ENCODE data around the gene DDX20. TPM values are rescaled to one million over a fixed set of nuclear protein-coding genes. Genes with fewer than 3 reads are reported as not detected.
A peak's percentile ranks its signal among the peaks of the same experiment; 100 is the strongest.

The DDX20 gene
- total RNA-seq, 1 donor from 2014 or later, result 5.9 TPM

DNA sequence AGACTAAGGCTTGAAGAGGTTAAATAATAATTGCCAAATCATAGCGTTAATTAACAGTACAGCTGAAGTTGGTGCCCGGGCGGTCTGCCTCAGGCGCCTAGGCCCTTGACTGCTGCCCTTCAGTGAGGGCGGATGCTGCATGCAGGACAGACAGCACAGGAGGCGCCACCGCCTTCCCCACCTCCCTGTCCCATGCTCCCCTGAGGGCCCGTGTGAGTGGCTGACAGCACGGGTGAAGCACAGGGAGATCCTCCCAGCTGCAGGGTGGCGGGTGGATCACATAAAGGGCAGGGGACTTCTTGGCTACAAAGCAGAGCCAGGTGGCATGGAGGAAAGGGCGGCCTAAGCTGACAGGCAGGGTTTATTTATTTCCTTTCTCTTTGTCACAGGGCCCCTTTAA is 49.1 kb downstream of the DDX20 start:
- no peaks in the 10 kb centered on the region for H3K27me3 ChIP-seq (ENCODE audit: low read depth)
- no peak for DNase-seq
- H3K4me3 ChIP-seq, result no peak overlapping the region
- no peak for TF ChIP-seq CTCF (IDR thresholded peaks at IDR 0.05; ENCODE audit: borderline replicate concordance)
- no peaks in the 10 kb centered on the region for H3K36me3 ChIP-seq
- H3K9me3 ChIP-seq (replicated peaks), result no peaks in the 10 kb centered on the region
- peaks cover 38% of the 10 kb centered on the region for H3K4me1 ChIP-seq
- H3K27ac ChIP-seq (replicated peaks), result peak overlapping the region; percentile 89
- intact Hi-C loops (cut with micrococcal nuclease), result no loop called here

DNA sequence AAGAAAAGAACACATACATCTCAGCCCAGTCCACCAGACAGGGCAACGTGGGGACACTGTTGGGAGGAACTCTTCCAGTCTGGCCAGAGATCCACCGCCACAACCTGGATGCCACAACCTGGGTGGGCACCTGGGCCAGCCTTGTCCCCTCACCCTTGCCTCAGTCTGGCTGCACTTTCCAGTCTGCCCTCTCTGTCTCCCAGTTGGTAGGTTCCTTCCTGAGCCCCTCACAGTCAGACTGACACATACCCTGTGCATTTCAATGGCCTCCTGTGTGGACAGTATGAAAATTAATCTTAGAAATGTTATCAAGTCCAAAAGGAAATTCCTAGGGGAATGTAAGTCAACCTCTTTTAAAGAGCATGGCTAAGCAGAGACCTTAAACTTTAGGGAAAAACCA is 49.5 kb downstream of the DDX20 start:
- no peaks in the 10 kb centered on the region for H3K27me3 ChIP-seq (ENCODE audit: low read depth)
- intact Hi-C loops (cut with micrococcal nuclease), result no loop called here
- no peak for DNase-seq

DNA sequence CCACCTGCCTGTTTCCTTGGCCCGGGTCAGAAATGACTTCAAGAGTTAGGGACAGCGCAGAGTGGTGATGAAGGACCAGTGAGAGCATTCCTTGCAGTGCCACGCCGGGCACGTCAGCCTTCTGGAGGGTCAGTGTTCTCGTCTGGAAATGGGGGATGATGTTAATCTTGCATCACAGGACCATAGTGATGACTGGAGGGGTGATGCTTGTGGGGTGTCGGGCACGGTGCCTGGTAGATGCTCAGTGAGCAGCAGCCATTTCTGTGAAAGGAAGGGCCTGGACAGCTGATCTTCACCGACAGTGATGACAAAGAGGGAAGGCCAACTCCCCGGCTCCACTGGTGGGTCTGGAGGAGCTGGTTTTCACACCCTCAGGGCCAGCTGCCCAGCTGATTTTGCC is 56.2 kb downstream of the DDX20 start:
- H3K4me3 ChIP-seq, result no peak overlapping the region
- H3K27me3 ChIP-seq (ENCODE audit: low read depth), result no peaks in the 10 kb centered on the region
- H3K9me3 ChIP-seq (replicated peaks), result no peaks in the 10 kb centered on the region
- intact Hi-C loops (cut with micrococcal nuclease), result no loop called here
- peaks cover 7% of the 10 kb centered on the region for H3K4me1 ChIP-seq
- no peak for DNase-seq
- no peak for TF ChIP-seq CTCF (IDR thresholded peaks at IDR 0.05; ENCODE audit: borderline replicate concordance)
- H3K27ac ChIP-seq (replicated peaks), result no peak overlapping the region
- no peaks in the 10 kb centered on the region for H3K36me3 ChIP-seq

More for the DNA sequence above, 49.5 kb downstream of the DDX20 start:
- no peak for TF ChIP-seq CTCF (IDR thresholded peaks at IDR 0.05; ENCODE audit: borderline replicate concordance)
- no peak overlapping the region for H3K27ac ChIP-seq (replicated peaks)
- H3K4me1 ChIP-seq, result peaks cover 38% of the 10 kb centered on the region
- H3K9me3 ChIP-seq (replicated peaks), result no peaks in the 10 kb centered on the region
- H3K36me3 ChIP-seq, result no peaks in the 10 kb centered on the region
- no peak overlapping the region for H3K4me3 ChIP-seq

- H3K36me3 ChIP-seq, result no peaks in the 10 kb centered on the region
- intact Hi-C loops (cut with micrococcal nuclease), result no loop called here
- no peak for TF ChIP-seq CTCF (IDR thresholded peaks at IDR 0.05; ENCODE audit: borderline replicate concordance)
- H3K9me3 ChIP-seq (replicated peaks), result no peaks in the 10 kb centered on the region
- no peak for DNase-seq
- H3K27me3 ChIP-seq (ENCODE audit: low read depth), result no peaks in the 10 kb centered on the region
- no peak overlapping the region for H3K27ac ChIP-seq (replicated peaks)
- peaks cover 7% of the 10 kb centered on the region for H3K4me1 ChIP-seq
- no peak overlapping the region for H3K4me3 ChIP-seq
Measured at GRCh38 chr1:111812306-111812705, 56.6 kb downstream of the DDX20 start.

DNA sequence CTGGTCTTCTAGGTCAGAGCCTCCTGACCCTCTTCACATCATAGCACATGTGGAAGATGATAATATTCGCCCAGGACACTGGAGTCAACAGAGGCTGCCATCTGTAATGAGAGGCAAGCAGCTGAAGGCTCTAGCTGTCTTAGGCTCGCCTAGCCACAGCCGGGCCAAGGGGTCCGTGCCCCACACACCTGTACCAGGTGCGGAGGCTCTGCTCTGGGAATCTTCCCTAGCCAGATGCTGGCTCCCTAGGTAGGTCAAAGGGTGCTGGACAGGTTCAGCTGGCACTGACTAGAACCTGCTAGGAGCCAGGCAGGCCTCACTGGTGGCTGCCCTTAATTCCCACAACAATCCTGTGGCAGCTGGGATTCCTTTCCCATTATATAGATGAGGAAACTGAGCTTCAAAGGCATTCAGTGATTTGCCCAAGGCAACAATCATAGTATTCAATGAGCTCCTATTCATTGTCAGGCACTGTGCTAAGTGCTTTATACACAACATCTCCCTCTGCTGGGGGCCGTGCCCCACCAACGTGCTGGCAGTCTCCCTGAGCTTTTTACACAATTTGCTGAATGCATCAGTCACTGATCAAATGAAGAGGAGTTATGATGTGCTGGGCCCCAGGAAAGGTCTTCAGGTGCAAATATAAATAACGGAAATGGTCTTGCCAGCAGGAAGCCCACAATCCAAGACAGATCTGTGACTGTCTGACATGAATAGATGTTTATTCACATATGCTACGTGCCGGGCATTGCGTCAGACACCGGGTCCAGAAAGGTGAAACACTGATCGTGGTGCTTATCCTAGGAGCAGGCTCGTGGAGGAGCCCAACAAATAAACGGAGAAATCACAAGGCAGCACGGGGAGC is 58.0 kb downstream of the DDX20 start:
- intact Hi-C loops (cut with micrococcal nuclease), result no loop called here
- Histone ChIP-seq H3K27ac (replicated peaks) (no peak overlapping the region), H3K36me3 (no peaks in the 10 kb centered on the region), H3K4me3 (no peak overlapping the region), H3K27me3 (ENCODE audit: low read depth) (no peaks in the 10 kb centered on the region), H3K9me3 (replicated peaks) (no peaks in the 10 kb centered on the region), H3K4me1 (peaks cover 7% of the 10 kb centered on the region)
- no peak for DNase-seq
- peak; percentile 28 for TF ChIP-seq CTCF (IDR thresholded peaks at IDR 0.05; ENCODE audit: borderline replicate concordance)
